IMR-90 (cell line): ENCODE measurements around the gene CCDC102B. TPM values are rescaled to one million over a fixed set of nuclear protein-coding genes. Genes with fewer than 3 reads are reported as not detected.
"Not testable (repeated sequence)": the region's sequence is repeated elsewhere in the genome, so short reads cannot be mapped to it uniquely, and the experiment has no call there.

Experiments used
- ATAC-seq: fragments of 200-7000 bp; cut with Tn5 transposase; 2 replicates; pipeline ENCODE4 v1.9.1; 2020; ENCODE audit warnings: low read depth, mild to moderate bottlenecking, moderate library complexity
- BruUV-seq: library from RNA; stranded (reverse); fragments of 400-500 nt; replicated peaks from 2 replicates; lab custom pipeline; 2021; lab: Mats Ljungman, UMichigan
- CTCF ChIA-PET: fragments of 300-600 bp; formaldehyde crosslinking; extraction: SDS; loops from one replicate; lab custom pipeline; 2021; ENCODE audit warnings: antibody characterized with exemption; lab: Yijun Ruan, JAX
- POLR2A ChIA-PET: fragments of 300-600 bp; sonication (Branson Sonifier 250); formaldehyde crosslinking; loops from one replicate; lab custom pipeline; 2022; ENCODE audit warnings: antibody characterized with exemption; ENCODE audit not compliant: unreplicated experiment; lab: Charles Lee
- DNase-seq: peaks from one replicate; pipeline ENCODE4 v3.0.0; 2013
- H2AFZ ChIP-seq: replicated peaks from 2 replicates; pipeline ENCODE3; 2013; ENCODE audit warnings: low read length, mild to moderate bottlenecking; ENCODE audit not compliant: poor library complexity
- H2AK5ac ChIP-seq: 2 replicates; pipeline ENCODE4 v1.6.1; 2013; ENCODE audit warnings: low read depth, low read length, inconsistent platforms
- H2AK9ac ChIP-seq: replicated peaks from 2 replicates; pipeline ENCODE3; 2013; ENCODE audit warnings: mild to moderate bottlenecking, low read depth, low read length, moderate library complexity; ENCODE audit not compliant: poor library complexity
- H2BK120ac ChIP-seq: 2 replicates; pipeline ENCODE4 v1.6.1; 2013; ENCODE audit warnings: low read depth, low read length, inconsistent platforms
- H2BK15ac ChIP-seq: 3 replicates; pipeline ENCODE4 v1.6.1; 2013; ENCODE audit warnings: low read depth, low read length, inconsistent platforms
- H2BK20ac ChIP-seq: 2 replicates; pipeline ENCODE4 v1.6.1; 2013; ENCODE audit warnings: low read depth, mild to moderate bottlenecking, inconsistent platforms, low read length, moderate library complexity
- H2BK5ac ChIP-seq: 2 replicates; pipeline ENCODE4 v1.6.1; 2013; ENCODE audit warnings: mild to moderate bottlenecking, low read depth, low read length, inconsistent platforms; ENCODE audit not compliant: poor library complexity, severe bottlenecking
- H3K14ac ChIP-seq: replicated peaks from 2 replicates; pipeline ENCODE4 v1.6.1; 2013; ENCODE audit warnings: low read depth, low read length, inconsistent platforms
- H3K18ac ChIP-seq: 2 replicates; pipeline ENCODE4 v1.6.1; 2013; ENCODE audit warnings: low read depth, low read length, control low read depth
- H3K23ac ChIP-seq: 2 replicates; pipeline ENCODE4 v1.6.1; 2013; ENCODE audit warnings: low read depth, low read length, inconsistent platforms
- H3K27ac ChIP-seq: 2 replicates; pipeline ENCODE4 v1.5.1; 2013; ENCODE audit warnings: mild to moderate bottlenecking, control low read depth, low read length; ENCODE audit not compliant: insufficient read depth
- H3K27me3 ChIP-seq: 2 replicates; pipeline ENCODE4 v1.6.1; 2013; ENCODE audit warnings: low read length; ENCODE audit not compliant: control insufficient read depth, insufficient read depth
- H3K36me3 ChIP-seq: 2 replicates; pipeline ENCODE4 v1.6.1; 2013; ENCODE audit warnings: low read length, mixed read lengths; ENCODE audit not compliant: control insufficient read depth, insufficient read depth
- H3K4ac ChIP-seq: 2 replicates; pipeline ENCODE4 v1.6.1; 2013; ENCODE audit warnings: low read depth, low read length, inconsistent platforms
- H3K4me1 ChIP-seq: 2 replicates; pipeline ENCODE4 v1.6.1; 2013; ENCODE audit warnings: low read length, mixed read lengths; ENCODE audit not compliant: control insufficient read depth, insufficient read depth
- H3K4me2 ChIP-seq: 2 replicates; pipeline ENCODE4 v1.6.1; 2013; ENCODE audit warnings: low read depth, mild to moderate bottlenecking, control low read depth, low read length, moderate library complexity
- H3K4me3 ChIP-seq: 2 replicates; pipeline ENCODE4 v1.5.1; 2013; ENCODE audit warnings: low read depth, mild to moderate bottlenecking, control low read depth, low read length, moderate library complexity; ENCODE audit not compliant: insufficient read depth
- H3K56ac ChIP-seq: 2 replicates; pipeline ENCODE4 v1.6.1; 2013; ENCODE audit warnings: low read length, inconsistent platforms; ENCODE audit not compliant: insufficient read depth; ENCODE audit errors: extremely low read depth
- H3K79me1 ChIP-seq, 2 experiments: 2 replicates each; pipeline ENCODE4 v1.6.1; 2013; ENCODE audit warnings: low read length in 2 of 2, inconsistent platforms in 1 of 2, low read depth in 1 of 2
- H3K9ac ChIP-seq: 2 replicates; pipeline ENCODE4 v1.6.1; 2013; ENCODE audit warnings: low read depth, low read length, control low read depth
- H3K9me1 ChIP-seq: 2 replicates; pipeline ENCODE4 v1.6.1; 2013; ENCODE audit warnings: low read length, inconsistent platforms; ENCODE audit not compliant: insufficient read depth
- H3K9me3 ChIP-seq: 2 replicates; pipeline ENCODE4 v1.6.1; 2013; ENCODE audit warnings: low read length; ENCODE audit not compliant: control insufficient read depth, insufficient read depth
- H4K20me1 ChIP-seq: 2 replicates; pipeline ENCODE4 v1.6.1; 2013; ENCODE audit warnings: low read length, inconsistent platforms; ENCODE audit not compliant: insufficient read depth
- H4K5ac ChIP-seq: 2 replicates; pipeline ENCODE4 v1.6.1; 2013; ENCODE audit warnings: mild to moderate bottlenecking, low read depth, low read length, control low read depth
- H4K8ac ChIP-seq, 2 experiments: 2 replicates each; pipeline ENCODE4 v1.6.1; 2013; ENCODE audit warnings: low read depth in 2 of 2, low read length in 2 of 2, control low read depth in 1 of 2, inconsistent platforms in 1 of 2
- H4K91ac ChIP-seq: 2 replicates; pipeline ENCODE4 v1.6.1; 2013; ENCODE audit warnings: low read depth, low read length, inconsistent platforms; ENCODE audit not compliant: insufficient read depth
- BHLHE40 ChIP-seq: fragments of 150-350 bp; IDR thresholded peaks from 2 replicates; pipeline ENCODE4 v1.6.1; 2016; ENCODE audit warnings: mild to moderate bottlenecking, low read depth, low read length
- MAFK ChIP-seq: IDR thresholded peaks from 2 replicates; pipeline ENCODE4 v1.6.1; 2012; ENCODE audit warnings: low read depth, low read length, improper control_type of control experiment
- NFE2L2 ChIP-seq: fragments of 150-350 bp; IDR thresholded peaks from 2 replicates; pipeline ENCODE4 v1.6.1; 2016; ENCODE audit warnings: low read depth, mild to moderate bottlenecking, low read length
- POLR2A ChIP-seq: IDR thresholded peaks from 2 replicates; pipeline ENCODE4 v1.6.1; 2012; ENCODE audit warnings: mild to moderate bottlenecking, low read depth, low read length
- SMC3 ChIP-seq: fragments of 150-350 bp; IDR thresholded peaks from 2 replicates; pipeline ENCODE4 v1.6.1; 2016; ENCODE audit warnings: low read depth, mild to moderate bottlenecking, antibody characterized with exemption, low read length, moderate library complexity
- WGBS, 2 experiments: methylation state at CpG; one replicate each; pipeline versions ENCODE4 v1.1.5 to v1.1.7; 2013; ENCODE audit warnings: missing lambda C conversion rate in 2 of 2; ENCODE audit not compliant: insufficient read length in 1 of 2; ENCODE audit errors: extremely low coverage in 2 of 2; 5-methylcytosine and 5-hydroxymethylcytosine counted together
- dilution Hi-C: fragments of 300-500 bp; cut with HindIII; formaldehyde crosslinking; loops from one replicate; pipeline ENCODE4 v1.14.3; 2018; ENCODE audit warnings: low sequenced_read_pairs; ENCODE audit not compliant: unreplicated experiment
- in situ Hi-C: fragments of 300-500 bp; cut with MboI; formaldehyde crosslinking; loops from 3 replicates; pipeline ENCODE4 v1.14.3; 2019; ENCODE audit warnings: low sequenced_read_pairs, inconsistent platforms, mixed read lengths
- intact Hi-C: fragments of 100-400 bp; cut with micrococcal nuclease; formaldehyde crosslinking; loops from 2 replicates; pipeline ENCODE4 v1.10.0; 2022
- polyA plus RNA-seq, 3 experiments: library from polyadenylated mRNA; depleted of rRNA; stranded (reverse); fragments of >200 nt; gene quantifications; 2 replicates each; pipeline ENCODE4 v1.2.3, GENCODE V29; 2012; ENCODE audit warnings: low replicate concordance in 1 of 3
- total RNA-seq: library from RNA; depleted of rRNA; stranded (reverse); fragments of >200 nt; gene quantifications from 2 replicates; pipeline ENCODE4 v1.2.3, GENCODE V29; 2012
- TF ChIP-seq, protein P1 (sequence below): fragments of 150-350 bp; IDR thresholded peaks from 2 replicates; pipeline ENCODE4 v1.6.1; 2016; ENCODE audit warnings: low read depth, mild to moderate bottlenecking, low read length, moderate library complexity, borderline replicate concordance
- TF ChIP-seq, protein P2 (sequence below): fragments of 150-350 bp; IDR thresholded peaks from 2 replicates; pipeline ENCODE4 v1.6.1; 2017; ENCODE audit warnings: mild to moderate bottlenecking, antibody characterized with exemption, low read length, low read depth

Gene CCDC102B
- total and polyA plus RNA-seq, 2 of the 4 experiments (the other 2 are of a cell fraction): 0.54 to 1.4 TPM

DNA sequence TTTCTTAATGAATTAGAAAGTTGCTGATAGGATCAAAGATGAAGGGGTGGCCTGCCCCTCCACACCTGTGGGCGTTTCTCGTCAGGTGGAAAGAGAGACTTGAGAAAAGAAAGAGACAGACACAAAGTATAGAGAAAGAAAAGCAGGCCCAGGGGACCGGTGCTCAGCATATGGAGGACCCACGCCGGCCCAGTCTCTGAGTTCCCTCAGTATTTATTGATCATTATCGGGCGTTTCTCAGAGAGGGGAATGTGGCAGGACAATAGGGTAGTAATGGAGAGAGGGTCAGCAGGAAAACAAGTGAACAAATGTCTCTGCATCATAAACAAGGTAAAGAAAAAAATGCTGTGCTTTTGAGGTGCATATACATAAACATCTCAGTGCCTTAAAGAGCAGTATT lies 144.3 kb downstream of the CCDC102B start:
- Histone ChIP-seq H3K56ac (no peak overlapping the region), H3K79me1 (no peaks in the 10 kb centered on the region), H3K14ac (no peak overlapping the region), H3K36me3 (no peaks in the 10 kb centered on the region), H3K4me2 (no peak overlapping the region), H3K9me3 (no peaks in the 10 kb centered on the region), H3K23ac (no peak overlapping the region), H2AK5ac (no peak overlapping the region), H4K8ac (no peak overlapping the region), H3K9me1 (no peaks in the 10 kb centered on the region), H3K27me3 (no peaks in the 10 kb centered on the region), H2BK15ac (no peak overlapping the region), H2BK20ac (no peak overlapping the region), H3K9ac (no peak overlapping the region), H4K5ac (no peak overlapping the region), H2AK9ac (no peak overlapping the region), H4K91ac (no peak overlapping the region), H3K4ac (no peak overlapping the region), H3K18ac (no peak overlapping the region), H2BK120ac (no peak overlapping the region), H3K4me3 (no peak overlapping the region), H2AFZ (no peak overlapping the region), H3K27ac (no peak overlapping the region), H2BK5ac (no peak overlapping the region), H4K20me1 (no peaks in the 10 kb centered on the region), H3K4me1 (no peaks in the 10 kb centered on the region)
- POLR2A ChIA-PET: interaction anchor here (0.7 kb wide), 1 partner anchor 14 kb away, joined by 3 read pairs; no protein-coding TSS in a partner anchor
- 44% methylated on average over 3 of the region's 7 CpGs; no CpG with 5 or more reads in 1 of the 2 experiments for WGBS, 2 experiments
- BruUV-seq: no TSS peak
- in situ Hi-C loops: no loop called here
- intact Hi-C loops: no loop called here
- ATAC-seq: no peak
- TF ChIP-seq SMC3 (no peak), MAFK (no peak), NFE2L2 (no peak), POLR2A (no peak), BHLHE40 (no peak)
- TF ChIP-seq, protein P1, sequence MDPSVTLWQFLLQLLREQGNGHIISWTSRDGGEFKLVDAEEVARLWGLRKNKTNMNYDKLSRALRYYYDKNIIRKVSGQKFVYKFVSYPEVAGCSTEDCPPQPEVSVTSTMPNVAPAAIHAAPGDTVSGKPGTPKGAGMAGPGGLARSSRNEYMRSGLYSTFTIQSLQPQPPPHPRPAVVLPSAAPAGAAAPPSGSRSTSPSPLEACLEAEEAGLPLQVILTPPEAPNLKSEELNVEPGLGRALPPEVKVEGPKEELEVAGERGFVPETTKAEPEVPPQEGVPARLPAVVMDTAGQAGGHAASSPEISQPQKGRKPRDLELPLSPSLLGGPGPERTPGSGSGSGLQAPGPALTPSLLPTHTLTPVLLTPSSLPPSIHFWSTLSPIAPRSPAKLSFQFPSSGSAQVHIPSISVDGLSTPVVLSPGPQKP: no peak
- TF ChIP-seq, protein P2, sequence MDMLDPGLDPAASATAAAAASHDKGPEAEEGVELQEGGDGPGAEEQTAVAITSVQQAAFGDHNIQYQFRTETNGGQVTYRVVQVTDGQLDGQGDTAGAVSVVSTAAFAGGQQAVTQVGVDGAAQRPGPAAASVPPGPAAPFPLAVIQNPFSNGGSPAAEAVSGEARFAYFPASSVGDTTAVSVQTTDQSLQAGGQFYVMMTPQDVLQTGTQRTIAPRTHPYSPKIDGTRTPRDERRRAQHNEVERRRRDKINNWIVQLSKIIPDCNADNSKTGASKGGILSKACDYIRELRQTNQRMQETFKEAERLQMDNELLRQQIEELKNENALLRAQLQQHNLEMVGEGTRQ: no peak
- dilution Hi-C loops: no loop called here
- CTCF ChIA-PET: no interaction called here
- DNase-seq: no peak

DNA sequence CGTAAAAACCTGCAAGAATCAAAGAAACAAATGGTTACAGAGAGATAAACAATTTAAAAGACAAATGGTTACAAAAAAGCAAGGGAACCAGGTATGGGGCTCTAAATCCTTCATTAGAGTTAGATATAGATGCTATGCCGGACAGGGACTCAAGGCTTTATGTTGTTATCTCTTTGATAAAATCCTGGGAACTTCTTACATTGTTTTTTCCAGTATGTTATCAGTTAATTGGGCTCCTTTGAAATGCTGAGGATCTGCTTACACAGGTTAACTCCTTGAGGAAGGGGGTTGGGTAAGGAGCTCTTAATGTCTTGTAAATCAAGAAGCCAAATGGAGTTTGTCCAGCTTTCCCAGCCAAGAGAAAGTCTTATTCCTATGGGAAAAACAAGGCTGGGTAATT lies 146.0 kb downstream of the CCDC102B start:
- H3K56ac ChIP-seq, H2BK5ac ChIP-seq, H3K18ac ChIP-seq, H3K9me1 ChIP-seq, H2AK5ac ChIP-seq, H3K14ac ChIP-seq, H2BK15ac ChIP-seq, dilution Hi-C loops, H4K91ac ChIP-seq, H3K4me3 ChIP-seq, H3K4me2 ChIP-seq, POLR2A ChIA-PET, BruUV-seq, intact Hi-C loops, H3K27ac ChIP-seq, H3K36me3 ChIP-seq, in situ Hi-C loops, H2BK20ac ChIP-seq, H4K5ac ChIP-seq, H3K79me1 ChIP-seq, H3K9me3 ChIP-seq, CTCF ChIA-PET, H4K8ac ChIP-seq, H2AFZ ChIP-seq, H4K20me1 ChIP-seq, H3K9ac ChIP-seq, ATAC-seq, H3K27me3 ChIP-seq, H2AK9ac ChIP-seq, H3K23ac ChIP-seq, H2BK120ac ChIP-seq, H3K4me1 ChIP-seq, H3K4ac ChIP-seq, DNase-seq: not testable (repeated sequence)
- WGBS, 2 experiments: 100% methylated on average over 1 of the region's 2 CpGs; no CpG with 5 or more reads in 1 of the 2 experiments
